MM.1S (cell line): ENCODE results near the gene BCCIP.

Experiments used
- EZH2 ChIP-seq: fragments of 300-600 bp; sonication (generic); optimal IDR thresholded peaks from 2 replicates; pipeline ENCODE3; 2017; ENCODE audit warnings: low read depth, mild to moderate bottlenecking, antibody characterized with exemption, low read length, mixed read lengths
- TF ChIP-seq, protein P1 (sequence below): fragments of 300-600 bp; sonication (generic); IDR thresholded peaks from 2 replicates; pipeline ENCODE4 v1.5.1; 2016; ENCODE audit warnings: antibody characterized with exemption, low read length, mixed read lengths

- no peak for TF ChIP-seq EZH2
- TF ChIP-seq, protein P1, sequence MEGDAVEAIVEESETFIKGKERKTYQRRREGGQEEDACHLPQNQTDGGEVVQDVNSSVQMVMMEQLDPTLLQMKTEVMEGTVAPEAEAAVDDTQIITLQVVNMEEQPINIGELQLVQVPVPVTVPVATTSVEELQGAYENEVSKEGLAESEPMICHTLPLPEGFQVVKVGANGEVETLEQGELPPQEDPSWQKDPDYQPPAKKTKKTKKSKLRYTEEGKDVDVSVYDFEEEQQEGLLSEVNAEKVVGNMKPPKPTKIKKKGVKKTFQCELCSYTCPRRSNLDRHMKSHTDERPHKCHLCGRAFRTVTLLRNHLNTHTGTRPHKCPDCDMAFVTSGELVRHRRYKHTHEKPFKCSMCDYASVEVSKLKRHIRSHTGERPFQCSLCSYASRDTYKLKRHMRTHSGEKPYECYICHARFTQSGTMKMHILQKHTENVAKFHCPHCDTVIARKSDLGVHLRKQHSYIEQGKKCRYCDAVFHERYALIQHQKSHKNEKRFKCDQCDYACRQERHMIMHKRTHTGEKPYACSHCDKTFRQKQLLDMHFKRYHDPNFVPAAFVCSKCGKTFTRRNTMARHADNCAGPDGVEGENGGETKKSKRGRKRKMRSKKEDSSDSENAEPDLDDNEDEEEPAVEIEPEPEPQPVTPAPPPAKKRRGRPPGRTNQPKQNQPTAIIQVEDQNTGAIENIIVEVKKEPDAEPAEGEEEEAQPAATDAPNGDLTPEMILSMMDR: no peak
Measured at GRCh38 chr10:125881192-125881591, 57.8 kb downstream of the BCCIP start, which contains the start of gene DHX32.
